Measurements from ENCODE around the gene LYPD6B.
"Not testable (repeated sequence)": the region's sequence is repeated elsewhere in the genome, so short reads cannot be mapped to it uniquely, and the experiment has no call there.

The LYPD6B gene

GRCh38 chr2:149204686-149205085 lies 166.2 kb downstream of the LYPD6B start:
- DNase-seq (ENCODE audit: low spot score) = no peak

DNA sequence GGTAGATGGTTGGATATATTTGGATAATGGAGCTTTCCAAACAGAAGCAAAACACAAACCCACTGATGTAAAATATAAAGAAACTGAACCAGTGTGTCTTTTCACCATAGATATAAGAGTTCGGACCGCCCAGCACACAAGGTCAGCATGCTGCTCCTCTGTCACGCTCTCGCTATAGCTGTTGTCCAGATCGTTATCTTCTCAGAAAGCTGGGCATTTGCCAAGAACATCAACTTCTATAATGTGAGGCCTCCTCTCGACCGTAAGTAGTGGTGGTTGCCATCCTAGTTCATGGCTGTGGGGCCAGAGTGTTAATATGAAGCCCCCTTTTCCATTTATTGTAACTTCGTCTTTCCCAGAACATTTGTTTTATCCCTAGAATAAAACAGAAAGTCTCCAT lies 166.6 kb downstream of the LYPD6B start:
- no peak for DNase-seq (ENCODE audit: low spot score)

GRCh38 chr2:149213764-149214493 lies 175.4 kb downstream of the LYPD6B start:
- DNase-seq (ENCODE audit: low spot score) = no peak

DNA sequence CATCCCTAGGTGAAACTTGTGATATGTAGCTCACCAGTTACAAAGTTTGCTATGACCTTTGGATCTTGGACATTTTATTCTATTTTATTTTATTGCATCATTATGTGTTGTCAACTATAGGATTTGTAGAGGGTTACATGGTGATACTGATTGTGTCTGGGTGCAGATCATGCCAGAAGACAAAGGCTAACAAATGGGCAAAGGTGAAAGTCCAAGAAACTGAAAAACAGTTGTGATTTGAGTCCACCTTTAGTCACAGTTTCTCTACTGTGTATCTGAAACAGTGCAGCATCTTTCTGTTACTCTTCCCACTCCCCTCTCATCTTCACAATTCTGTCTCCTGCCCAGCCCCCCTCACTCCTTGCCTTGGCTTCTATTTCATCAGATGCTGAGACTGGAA lies 180.0 kb downstream of the LYPD6B start:
- no peak for DNase-seq (ENCODE audit: low spot score)

DNA sequence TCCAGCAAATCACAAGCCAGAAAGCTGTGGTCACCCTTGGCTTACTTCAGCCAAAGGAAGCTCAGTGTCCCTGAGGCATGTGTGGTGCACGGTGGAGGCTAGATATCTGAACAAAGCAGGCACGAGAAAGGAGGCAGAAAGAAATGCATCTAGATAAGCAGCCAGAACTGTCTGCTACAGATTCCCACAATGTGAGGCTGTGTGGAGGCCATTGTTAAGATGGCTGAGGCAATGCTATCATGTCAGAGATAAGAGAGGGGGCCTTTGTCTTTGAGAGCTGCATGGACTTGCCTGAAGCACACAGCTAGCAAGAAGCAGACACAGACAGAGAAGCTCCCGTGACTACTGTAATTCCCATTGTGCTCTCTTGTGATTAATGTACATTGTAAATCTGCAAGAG lies 181.4 kb downstream of the LYPD6B start:
- DNase-seq (ENCODE audit: low spot score) = no peak

DNA sequence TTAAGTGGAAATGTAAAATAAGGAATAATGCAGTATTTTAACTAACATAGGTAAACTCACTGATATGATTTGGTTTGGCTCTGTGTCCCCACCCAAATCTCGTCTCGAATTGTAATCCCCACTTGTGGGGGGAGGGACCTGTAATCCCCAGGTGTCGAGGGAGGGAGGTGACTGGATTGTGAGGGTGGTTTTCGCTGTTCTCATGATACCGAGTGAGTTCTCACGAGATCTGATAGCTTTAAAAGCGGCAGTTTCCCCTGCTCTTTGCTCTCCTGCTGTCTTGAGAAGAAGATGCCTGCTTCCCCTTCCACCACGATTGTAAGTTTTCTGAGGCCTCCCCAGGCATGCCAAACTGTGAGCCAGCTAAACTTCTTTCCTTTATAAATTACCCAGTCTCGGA lies 182.5 kb downstream of the LYPD6B start:
- DNase-seq (ENCODE audit: low spot score) = no peak

- no peak for DNase-seq (ENCODE audit: low spot score)
Measured at GRCh38 chr2:149221898-149222297, 183.4 kb downstream of the LYPD6B start.

GRCh38 chr2:149223472-149224095 lies 185.1 kb downstream of the LYPD6B start:
- DNase-seq (ENCODE audit: low spot score) = no peak

DNA sequence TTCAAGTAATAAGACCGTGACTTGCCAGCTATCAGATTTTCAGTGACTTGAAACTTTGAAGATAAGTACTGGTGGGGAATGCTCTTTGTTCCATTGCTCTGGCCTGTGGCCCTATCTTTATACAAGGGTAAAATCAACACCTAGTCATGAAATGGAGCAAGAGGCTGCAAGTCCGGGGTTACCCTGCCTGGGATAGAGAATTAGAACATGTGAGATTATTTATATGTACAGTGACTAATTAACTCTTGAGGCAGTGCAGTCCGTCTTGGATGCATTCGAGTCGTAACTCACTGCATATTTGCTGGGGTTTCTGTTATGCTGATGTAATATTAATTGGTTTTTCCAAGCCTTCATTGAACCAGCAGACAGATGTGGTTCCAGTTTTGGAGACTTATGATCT lies 186.0 kb downstream of the LYPD6B start:
- no peak for DNase-seq (ENCODE audit: low spot score)

DNA sequence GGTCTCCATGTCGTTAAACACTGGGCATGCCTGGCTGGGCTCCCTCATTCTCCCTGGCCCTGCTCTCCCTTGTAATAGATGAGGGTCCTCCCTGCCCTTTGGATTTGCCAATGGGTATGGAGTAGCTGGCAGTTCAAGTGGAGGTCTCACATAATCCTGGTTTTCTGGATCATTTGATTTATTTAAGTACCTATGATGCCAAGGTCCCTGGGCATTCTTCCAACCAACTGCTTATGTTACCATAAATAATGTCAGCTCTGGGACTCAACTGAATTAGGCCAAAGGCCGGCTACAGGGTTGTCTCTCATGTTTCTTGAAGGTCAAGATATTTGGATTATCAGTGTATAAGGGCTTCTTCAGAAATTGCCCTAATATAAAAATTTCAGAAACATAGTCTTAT lies 186.9 kb downstream of the LYPD6B start:
- DNase-seq (ENCODE audit: low spot score) = no peak

- DNase-seq (ENCODE audit: low spot score) = no peak
Measured at GRCh38 chr2:149226790-149227189, 188.3 kb downstream of the LYPD6B start.

- no peak for DNase-seq (ENCODE audit: low spot score)
Measured at GRCh38 chr2:149235816-149236375, 197.4 kb downstream of the LYPD6B start.

DNA sequence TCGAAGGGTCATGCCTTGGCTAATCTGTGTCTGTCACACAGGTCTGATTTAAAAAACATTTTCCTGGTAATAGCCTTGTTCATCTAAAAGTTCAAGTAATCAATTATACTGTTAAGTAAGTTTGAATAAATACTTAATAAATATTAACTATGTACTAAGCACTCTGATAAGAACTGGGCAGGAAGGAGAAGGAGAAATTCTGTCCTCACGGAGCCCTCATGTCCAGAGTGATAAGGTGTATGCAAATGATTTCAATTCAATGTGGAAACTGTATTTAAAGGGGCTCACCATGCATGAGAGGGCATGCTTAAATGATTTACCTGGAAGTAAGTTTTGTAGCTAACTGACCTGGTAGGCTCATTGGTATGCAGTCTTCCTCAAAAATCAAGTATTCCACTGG lies 197.9 kb downstream of the LYPD6B start:
- no peak for DNase-seq (ENCODE audit: low spot score)

- DNase-seq (ENCODE audit: low spot score) = no peak
Measured at GRCh38 chr2:149246186-149246585, 207.7 kb downstream of the LYPD6B start.

DNA sequence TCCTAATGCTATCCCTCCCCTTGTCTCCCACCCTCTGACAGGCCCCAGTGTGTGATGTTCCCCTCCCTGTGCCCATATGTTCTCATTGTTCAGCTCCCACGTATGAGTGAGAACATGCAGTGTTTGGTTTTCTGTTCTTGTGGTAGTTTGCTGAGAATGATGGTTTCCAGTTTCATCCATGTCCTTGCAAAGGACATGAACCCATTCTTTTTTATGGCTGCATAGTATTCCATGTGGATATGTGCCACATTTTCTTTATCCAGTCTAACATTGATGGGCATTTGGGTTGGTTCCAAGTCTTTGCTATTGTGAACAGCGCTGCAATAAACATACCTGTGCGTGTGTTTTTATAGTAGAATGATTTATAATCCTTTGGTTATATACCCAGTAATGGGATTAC lies 212.9 kb downstream of the LYPD6B start:
- not testable (repeated sequence) for DNase-seq (ENCODE audit: low spot score)

DNA sequence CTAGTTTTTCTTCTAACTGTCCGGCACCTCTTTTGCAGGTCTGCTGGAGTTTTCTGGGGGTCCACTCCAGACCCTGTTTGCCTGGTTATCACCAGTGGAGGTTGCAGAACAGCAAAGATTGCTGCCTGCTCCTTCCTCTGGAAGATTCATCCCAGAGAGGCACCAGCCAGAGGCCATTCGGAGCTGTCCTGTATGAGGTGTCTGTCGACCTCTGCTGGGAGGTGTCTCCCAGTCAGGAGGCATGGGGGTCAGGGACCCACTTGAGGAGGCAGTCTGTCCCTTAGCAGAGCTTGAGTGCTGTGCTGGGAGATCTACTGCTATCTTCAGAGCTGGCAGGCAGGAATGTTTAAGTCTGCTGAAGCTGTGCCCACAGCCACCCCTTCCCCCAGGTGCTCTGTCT lies 218.4 kb downstream of the LYPD6B start:
- not testable (repeated sequence) for DNase-seq (ENCODE audit: low spot score)

GRCh38 chr2:149258531-149258930 lies 220.0 kb downstream of the LYPD6B start:
- no peak for DNase-seq (ENCODE audit: low spot score)

DNA sequence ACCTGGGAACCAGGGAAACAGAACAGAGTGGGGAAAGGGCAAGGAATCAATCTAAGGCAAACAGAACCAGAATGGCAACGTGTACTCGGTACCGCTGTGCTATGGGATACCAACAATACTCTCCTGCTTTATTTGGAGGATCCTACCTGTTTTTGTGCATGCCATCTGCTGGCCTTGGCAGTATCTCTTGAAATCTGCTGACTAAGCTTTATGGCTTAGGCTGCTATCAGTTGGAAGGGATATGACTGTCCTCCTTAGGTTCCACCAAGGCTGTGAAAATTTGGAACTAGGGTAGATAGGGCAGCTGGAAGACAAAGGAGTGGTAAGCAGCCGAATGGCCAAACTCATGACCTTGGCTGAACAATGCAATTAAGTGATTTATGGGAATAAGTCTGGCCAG lies 220.6 kb downstream of the LYPD6B start:
- DNase-seq (ENCODE audit: low spot score) = no peak

GRCh38 chr2:149261692-149262091 lies 223.2 kb downstream of the LYPD6B start:
- no peak for DNase-seq (ENCODE audit: low spot score)
